Mammary epithelial cell (primary cell): ENCODE results near the gene MEGF11.

Source experiments
- EZH2 ChIP-seq: IDR thresholded peaks from 2 replicates; pipeline ENCODE4 v1.6.1; 2012; ENCODE audit warnings: low read length, inconsistent platforms, borderline replicate concordance
- TF ChIP-seq, protein P1 (sequence below), 2 donors: IDR thresholded peaks in 1 of 2; conservative IDR thresholded peaks in 1 of 2; 2 replicates each; pipeline ENCODE4 v1.5.1; 2011 to 2012; ENCODE audit warnings: inconsistent platforms in 2 of 2, low read length in 2 of 2, mild to moderate bottlenecking in 2 of 2, control low read depth in 1 of 2, low read depth in 1 of 2; ENCODE audit not compliant: insufficient read depth in 1 of 2; ENCODE audit errors: extremely low read depth in 1 of 2

DNA sequence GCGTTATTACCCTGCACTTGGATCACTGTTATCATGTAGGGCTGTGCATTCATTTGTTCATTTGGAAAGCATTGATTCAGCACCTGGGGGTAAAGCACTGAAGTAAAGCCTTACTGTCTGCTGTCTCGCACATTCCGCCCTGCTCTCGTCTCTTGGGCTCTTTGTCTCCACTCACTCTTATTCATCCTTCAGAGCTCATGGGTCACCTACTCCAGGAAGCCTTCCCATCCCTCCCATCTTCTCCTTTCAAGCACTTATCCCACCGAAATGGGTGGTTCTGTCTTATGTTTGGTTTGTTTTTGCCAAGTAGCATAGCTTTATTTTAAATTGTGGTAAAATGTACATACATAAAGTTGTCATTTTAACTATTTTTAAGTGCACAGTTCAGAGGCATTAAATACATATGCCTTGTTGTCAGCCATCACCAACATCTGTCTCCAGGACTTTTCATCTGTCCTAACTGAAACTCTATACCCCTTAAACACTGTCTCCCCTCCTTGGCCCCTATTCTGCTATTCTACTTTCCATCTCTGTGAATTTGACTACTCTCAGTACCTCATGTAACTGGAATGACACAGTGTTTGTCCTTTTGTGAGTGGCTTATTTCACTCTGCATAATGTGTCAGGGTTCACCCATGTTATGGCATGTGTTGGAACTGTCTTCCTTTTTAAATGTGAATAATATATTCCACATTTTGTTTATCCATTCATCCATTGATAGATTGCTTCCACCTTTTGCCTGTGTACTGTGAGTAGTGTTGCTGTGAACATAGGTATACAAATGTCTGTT lies 49.1 kb upstream of the MEGF11 start:
- TF ChIP-seq, protein P1, sequence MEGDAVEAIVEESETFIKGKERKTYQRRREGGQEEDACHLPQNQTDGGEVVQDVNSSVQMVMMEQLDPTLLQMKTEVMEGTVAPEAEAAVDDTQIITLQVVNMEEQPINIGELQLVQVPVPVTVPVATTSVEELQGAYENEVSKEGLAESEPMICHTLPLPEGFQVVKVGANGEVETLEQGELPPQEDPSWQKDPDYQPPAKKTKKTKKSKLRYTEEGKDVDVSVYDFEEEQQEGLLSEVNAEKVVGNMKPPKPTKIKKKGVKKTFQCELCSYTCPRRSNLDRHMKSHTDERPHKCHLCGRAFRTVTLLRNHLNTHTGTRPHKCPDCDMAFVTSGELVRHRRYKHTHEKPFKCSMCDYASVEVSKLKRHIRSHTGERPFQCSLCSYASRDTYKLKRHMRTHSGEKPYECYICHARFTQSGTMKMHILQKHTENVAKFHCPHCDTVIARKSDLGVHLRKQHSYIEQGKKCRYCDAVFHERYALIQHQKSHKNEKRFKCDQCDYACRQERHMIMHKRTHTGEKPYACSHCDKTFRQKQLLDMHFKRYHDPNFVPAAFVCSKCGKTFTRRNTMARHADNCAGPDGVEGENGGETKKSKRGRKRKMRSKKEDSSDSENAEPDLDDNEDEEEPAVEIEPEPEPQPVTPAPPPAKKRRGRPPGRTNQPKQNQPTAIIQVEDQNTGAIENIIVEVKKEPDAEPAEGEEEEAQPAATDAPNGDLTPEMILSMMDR (conservative IDR thresholded peaks at IDR 0.05 in 1 of 2, IDR thresholded peaks at IDR 0.05 in 1 of 2; ENCODE audit: extremely low read depth in 1 of 2, insufficient read depth in 1 of 2, low read depth in 1 of 2, low read length in 2 of 2) = no peak
- TF ChIP-seq EZH2 = no peak
